SK-N-SH treated with all-trans-retinoic acid at 6 μM for 48 hours (cell line): ENCODE measurements around the gene MUL1.

ENCODE experiments used
- ATAC-seq: fragments of 200-7000 bp; cut with Tn5 transposase; 3 replicates; pipeline ENCODE4 v1.9.1; 2020; ENCODE audit warnings: mild to moderate bottlenecking, moderate library complexity
- ARNTL ChIP-seq: fragments of 450-650 bp; formaldehyde crosslinking; IDR thresholded peaks from 2 replicates; pipeline ENCODE4 v1.5.0; 2020; ENCODE audit warnings: low read depth, mild to moderate bottlenecking, moderate library complexity, borderline replicate concordance
- BACH2 ChIP-seq: fragments of 250-450 bp; sonication (Bioruptor Pico); IDR thresholded peaks from 2 replicates; pipeline ENCODE4 v1.9.0; 2021; ENCODE audit warnings: mild to moderate bottlenecking, borderline replicate concordance
- CREB5 ChIP-seq: fragments of 250-450 bp; sonication (Bioruptor Pico); IDR thresholded peaks from 2 replicates; pipeline ENCODE4 v1.5.1; 2020; ENCODE audit warnings: low read depth, mild to moderate bottlenecking, moderate library complexity
- CSDC2 ChIP-seq: fragments of 250-450 bp; sonication (Bioruptor Pico); IDR thresholded peaks from 2 replicates; pipeline ENCODE4 v1.5.0; 2020; ENCODE audit warnings: mild to moderate bottlenecking, moderate library complexity
- CSRNP3 ChIP-seq: fragments of 250-450 bp; sonication (Bioruptor Pico); IDR thresholded peaks from 2 replicates; pipeline ENCODE4 v1.5.1; 2021; ENCODE audit warnings: mild to moderate bottlenecking, moderate library complexity
- ESRRG ChIP-seq: fragments of 250-450 bp; sonication (Bioruptor Pico); IDR thresholded peaks from 2 replicates; pipeline ENCODE4 v1.6.1; 2021; ENCODE audit warnings: mild to moderate bottlenecking
- ISL1 ChIP-seq: fragments of 250-450 bp; sonication (Bioruptor Pico); IDR thresholded peaks from 2 replicates; pipeline ENCODE4 v2.1.2; 2022; ENCODE audit warnings: mild to moderate bottlenecking, moderate library complexity
- OSR1 ChIP-seq: fragments of 250-450 bp; sonication (Bioruptor Pico); IDR thresholded peaks from 2 replicates; pipeline ENCODE4 v1.8.0; 2022; ENCODE audit warnings: moderate library complexity, mild to moderate bottlenecking, inconsistent platforms
- PATZ1 ChIP-seq: fragments of 250-450 bp; sonication (Bioruptor Pico); IDR thresholded peaks from 2 replicates; pipeline ENCODE4 v1.8.0; 2020; ENCODE audit warnings: mild to moderate bottlenecking, moderate library complexity, borderline replicate concordance
- POU6F1 ChIP-seq: fragments of 250-450 bp; sonication (Bioruptor Pico); IDR thresholded peaks from 2 replicates; pipeline ENCODE4 v1.8.0; 2021; ENCODE audit warnings: low read depth, mild to moderate bottlenecking, moderate library complexity, borderline replicate concordance
- TCF4 ChIP-seq: fragments of 250-450 bp; sonication (Bioruptor Pico); IDR thresholded peaks from 2 replicates; pipeline ENCODE4 v1.8.0; 2021; ENCODE audit warnings: mild to moderate bottlenecking, moderate library complexity, borderline replicate concordance
- TOX ChIP-seq: fragments of 250-450 bp; sonication (Bioruptor Pico); IDR thresholded peaks from 2 replicates; pipeline ENCODE4 v1.8.0; 2021; ENCODE audit warnings: mild to moderate bottlenecking, moderate library complexity, borderline replicate concordance
- TSHZ2 ChIP-seq: fragments of 250-450 bp; sonication (Bioruptor Pico); IDR thresholded peaks from 2 replicates; pipeline ENCODE4 v1.5.0; 2020; ENCODE audit warnings: mild to moderate bottlenecking, moderate library complexity
- ZFP3 ChIP-seq: fragments of 250-450 bp; sonication (Bioruptor Pico); IDR thresholded peaks from 2 replicates; pipeline ENCODE4 v1.5.0; 2020; ENCODE audit warnings: mild to moderate bottlenecking, moderate library complexity
- ZFP30 ChIP-seq: fragments of 450-650 bp; formaldehyde crosslinking; IDR thresholded peaks from 2 replicates; pipeline ENCODE4 v1.5.0; 2022; ENCODE audit warnings: mild to moderate bottlenecking, moderate library complexity
- ZNF565 ChIP-seq: fragments of 450-650 bp; formaldehyde crosslinking; conservative IDR thresholded peaks from 2 replicates; pipeline ENCODE4 v1.5.0; 2020; ENCODE audit warnings: low read depth, mild to moderate bottlenecking, moderate library complexity
- ZNF70 ChIP-seq: fragments of 450-650 bp; formaldehyde crosslinking; IDR thresholded peaks from 2 replicates; pipeline ENCODE4 v1.5.0; 2020; ENCODE audit warnings: mild to moderate bottlenecking, moderate library complexity
- ZNF8 ChIP-seq: fragments of 450-650 bp; formaldehyde crosslinking; IDR thresholded peaks from 2 replicates; pipeline ENCODE4 v1.5.0; 2020; ENCODE audit warnings: mild to moderate bottlenecking, moderate library complexity

MUL1 gene

GRCh38 chr1:20491178-20491577 is 16.8 kb downstream of the MUL1 start:
- no peak for ATAC-seq
- TF ChIP-seq POU6F1 (CRISPR knock-in tag) (no peak), CSDC2 (CRISPR knock-in tag) (no peak), TSHZ2 (CRISPR knock-in tag) (no peak), CSRNP3 (CRISPR knock-in tag) (no peak), ESRRG (no peak), ZNF565 (no peak), ZFP3 (CRISPR knock-in tag) (no peak), ISL1 (CRISPR knock-in tag) (no peak), OSR1 (CRISPR knock-in tag) (no peak), ZFP30 (CRISPR knock-in tag) (no peak), ZNF70 (no peak), ARNTL (CRISPR knock-in tag) (no peak)

- TF ChIP-seq ARNTL (CRISPR knock-in tag) (no peak), TOX (CRISPR knock-in tag) (no peak), TSHZ2 (CRISPR knock-in tag) (no peak), TCF4 (CRISPR knock-in tag) (0 out of 2 replicates have a peak, but pooled peaks have one; percentile 4), ZFP30 (CRISPR knock-in tag) (no peak), ZNF8 (CRISPR knock-in tag) (no peak), ZNF70 (0 out of 2 replicates have a peak, but pooled peaks have one; percentile 52), BACH2 (no peak)
- no peak for ATAC-seq
These were observed 20.7 kb downstream of the MUL1 start for GRCh38 chr1:20487236-20487590.

GRCh38 chr1:20486457-20487235 is 21.3 kb downstream of the MUL1 start:
- peak; percentile 13 for ATAC-seq
- no peak for TF ChIP-seq PATZ1
- TF ChIP-seq CREB5, result no peak
- TF ChIP-seq TCF4 (CRISPR knock-in tag), result 0 out of 2 replicates have a peak, but pooled peaks have one; percentile 53
- TF ChIP-seq ZFP30 (CRISPR knock-in tag), result 0 out of 2 replicates have a peak, but pooled peaks have one; percentile 49
- 0 out of 2 replicates have a peak, but pooled peaks have one; percentile 24 for TF ChIP-seq CSRNP3 (CRISPR knock-in tag)
- no peak for TF ChIP-seq ZNF8 (CRISPR knock-in tag)
